Measurements from ENCODE around the gene PCDH10. TPM values are rescaled to one million over a fixed set of nuclear protein-coding genes. Genes with fewer than 3 reads are reported as not detected.

Gene PCDH10
- total RNA-seq, 3 donors from 2014 or later = 0.33 to 0.44 TPM; not detected in 1

DNA sequence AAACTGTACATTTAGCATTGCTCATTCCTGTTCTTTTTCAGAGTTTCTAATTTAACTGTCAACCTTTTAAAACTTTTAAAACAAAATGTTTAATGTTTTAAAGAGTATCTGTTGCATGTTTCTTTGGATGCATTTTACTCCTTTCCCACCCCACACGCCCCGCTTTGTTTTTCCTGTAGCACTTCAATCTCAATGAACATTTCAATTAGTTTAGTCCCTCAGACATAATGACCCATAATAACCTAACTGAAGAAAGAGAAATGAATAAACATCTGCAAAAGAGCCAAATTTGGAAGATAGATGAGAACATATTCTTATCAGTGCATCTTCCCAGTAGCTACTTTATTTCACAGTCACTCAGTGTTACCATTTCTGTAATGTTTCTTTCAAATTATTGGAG, 7.5 kb downstream of the PCDH10 start:
- Histone ChIP-seq H3K36me3 (no peaks in the 10 kb centered on the region), H3K27me3 (peaks cover 0 to 52% of the 10 kb centered on the region in 2 donors), H3K4me3 (no peak overlapping the region), H3K27ac (no peak overlapping the region), H3K9me3 (no peaks in the 10 kb centered on the region), H3K4me1 (peaks cover 0 to 10% of the 10 kb centered on the region in 2 donors)
- no peak for DNase-seq (ENCODE audit: low spot score in 2 of 2)
- TF ChIP-seq POLR2A (IDR thresholded peaks at IDR 0.05) (no peak), CTCF (IDR thresholded peaks at IDR 0.05) (no peak), POLR2AphosphoS5 (IDR thresholded peaks at IDR 0.05) (no peak)
- intact Hi-C loops (cut with DNase I; ENCODE audit: low total_unique reads) = no loop called here

- no peak for TF ChIP-seq POLR2A (IDR thresholded peaks at IDR 0.05)
- no peak for TF ChIP-seq POLR2AphosphoS5 (IDR thresholded peaks at IDR 0.05)
- no peak for TF ChIP-seq CTCF (IDR thresholded peaks at IDR 0.05)
- H3K27me3 ChIP-seq = peaks cover 0 to 41% of the 10 kb centered on the region in 2 donors
- no peaks in the 10 kb centered on the region for H3K36me3 ChIP-seq
- intact Hi-C loops (cut with DNase I; ENCODE audit: low total_unique reads) = no loop called here
- DNase-seq (ENCODE audit: low spot score in 2 of 2) = no peak
- peaks cover 0 to 3% of the 10 kb centered on the region in 2 donors for H3K4me1 ChIP-seq
- no peaks in the 10 kb centered on the region for H3K9me3 ChIP-seq
- H3K4me3 ChIP-seq = no peak overlapping the region
- no peak overlapping the region for H3K27ac ChIP-seq
Measured at GRCh38 chr4:133157460-133158160, 8.5 kb downstream of the PCDH10 start.

DNA sequence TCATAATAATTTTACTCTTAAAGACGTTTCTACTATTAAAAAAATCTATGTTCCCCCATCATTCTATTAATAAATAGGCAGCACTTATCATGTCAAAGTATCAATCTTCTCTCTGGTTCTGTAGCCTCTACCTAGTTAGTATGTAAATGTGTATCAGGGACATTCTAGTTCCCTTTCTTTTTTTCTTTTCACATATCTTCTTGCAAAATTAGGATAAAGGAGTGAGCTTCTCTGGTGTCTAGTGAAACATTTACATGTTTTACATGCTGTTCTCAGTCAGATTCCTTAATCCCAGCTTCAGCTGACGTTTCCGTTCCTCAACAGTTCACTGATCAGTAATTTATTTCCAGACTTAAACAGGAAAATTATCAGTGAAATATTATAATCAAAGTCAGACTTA, 11.8 kb downstream of the PCDH10 start:
- Histone ChIP-seq H3K27me3 (peaks cover 0 to 19% of the 10 kb centered on the region in 2 donors), H3K36me3 (no peaks in the 10 kb centered on the region), H3K4me1 (no peaks in the 10 kb centered on the region), H3K9me3 (no peaks in the 10 kb centered on the region), H3K4me3 (no peak overlapping the region), H3K27ac (no peak overlapping the region)
- TF ChIP-seq POLR2A (IDR thresholded peaks at IDR 0.05) = no peak
- TF ChIP-seq POLR2AphosphoS5 (IDR thresholded peaks at IDR 0.05) = no peak
- no peak for TF ChIP-seq CTCF (IDR thresholded peaks at IDR 0.05)
- no peak for DNase-seq (ENCODE audit: low spot score in 2 of 2)
- intact Hi-C loops (cut with DNase I; ENCODE audit: low total_unique reads) = no loop called here

DNA sequence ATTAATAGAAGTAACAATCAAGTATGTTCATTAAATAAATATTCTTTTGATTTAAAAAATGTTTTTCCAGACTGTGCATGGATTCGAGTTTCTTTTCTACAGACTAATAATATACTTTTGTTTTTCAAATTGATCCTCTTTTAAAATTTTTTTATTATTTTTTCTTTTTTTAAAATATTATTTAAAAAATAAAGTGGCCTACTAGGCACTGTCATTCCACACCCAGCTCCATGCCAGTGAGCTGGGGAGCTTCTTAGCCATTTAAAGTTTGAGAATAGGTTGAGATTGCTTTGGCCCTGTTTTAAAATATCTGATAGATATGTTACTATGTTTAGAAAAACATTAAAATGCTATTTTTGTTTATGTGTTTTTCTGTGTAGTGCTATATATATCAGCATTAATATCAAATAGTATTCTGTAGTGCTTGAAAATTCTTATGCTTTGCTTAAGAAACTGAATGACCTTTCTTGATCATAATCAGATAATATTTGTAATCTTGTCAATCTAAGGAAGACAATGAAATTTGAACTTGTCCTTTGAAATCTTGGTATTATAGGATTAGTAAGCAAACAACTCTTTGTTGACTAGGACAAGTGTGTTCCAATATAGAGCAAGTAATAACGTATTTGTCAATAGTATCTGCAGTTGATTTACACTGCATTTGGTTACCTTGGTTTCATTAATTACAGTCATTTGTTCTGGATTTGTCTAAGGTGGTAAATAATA, 12.6 kb downstream of the PCDH10 start:
- no peak for DNase-seq (ENCODE audit: low spot score in 2 of 2)
- Histone ChIP-seq H3K4me3 (no peak overlapping the region), H3K36me3 (no peaks in the 10 kb centered on the region), H3K27me3 (peaks cover 0 to 15% of the 10 kb centered on the region in 2 donors), H3K9me3 (no peaks in the 10 kb centered on the region), H3K4me1 (no peaks in the 10 kb centered on the region), H3K27ac (no peak overlapping the region)
- TF ChIP-seq CTCF (IDR thresholded peaks at IDR 0.05) (no peak), POLR2AphosphoS5 (IDR thresholded peaks at IDR 0.05) (no peak), POLR2A (IDR thresholded peaks at IDR 0.05) (no peak)
- intact Hi-C loops (cut with DNase I; ENCODE audit: low total_unique reads) = no loop called here

- Histone ChIP-seq H3K4me1 (no peaks in the 10 kb centered on the region), H3K27me3 (peaks cover 0 to 10% of the 10 kb centered on the region in 2 donors), H3K4me3 (no peak overlapping the region), H3K36me3 (no peaks in the 10 kb centered on the region), H3K9me3 (no peaks in the 10 kb centered on the region), H3K27ac (no peak overlapping the region)
- DNase-seq (ENCODE audit: low spot score in 2 of 2) = no peak
- intact Hi-C loops (cut with DNase I; ENCODE audit: low total_unique reads) = no loop called here
- no peak for TF ChIP-seq POLR2AphosphoS5 (IDR thresholded peaks at IDR 0.05)
- no peak for TF ChIP-seq POLR2A (IDR thresholded peaks at IDR 0.05)
- no peak for TF ChIP-seq CTCF (IDR thresholded peaks at IDR 0.05)
Measured at GRCh38 chr4:133162941-133163340, 13.8 kb downstream of the PCDH10 start.
